NCI-H2227 treated with DMSO at 0.1 percent for 48 hours (cell line): ENCODE results near the gene TMEM38A.
"Not testable (repeated sequence)": the region's sequence is repeated elsewhere in the genome, so short reads cannot be mapped to it uniquely, and the experiment has no call there.

Experiments
- DNase-seq: peaks from one replicate; lab custom pipeline; 2025; lab: John Stamatoyannopoulos, UW

The TMEM38A gene

DNA sequence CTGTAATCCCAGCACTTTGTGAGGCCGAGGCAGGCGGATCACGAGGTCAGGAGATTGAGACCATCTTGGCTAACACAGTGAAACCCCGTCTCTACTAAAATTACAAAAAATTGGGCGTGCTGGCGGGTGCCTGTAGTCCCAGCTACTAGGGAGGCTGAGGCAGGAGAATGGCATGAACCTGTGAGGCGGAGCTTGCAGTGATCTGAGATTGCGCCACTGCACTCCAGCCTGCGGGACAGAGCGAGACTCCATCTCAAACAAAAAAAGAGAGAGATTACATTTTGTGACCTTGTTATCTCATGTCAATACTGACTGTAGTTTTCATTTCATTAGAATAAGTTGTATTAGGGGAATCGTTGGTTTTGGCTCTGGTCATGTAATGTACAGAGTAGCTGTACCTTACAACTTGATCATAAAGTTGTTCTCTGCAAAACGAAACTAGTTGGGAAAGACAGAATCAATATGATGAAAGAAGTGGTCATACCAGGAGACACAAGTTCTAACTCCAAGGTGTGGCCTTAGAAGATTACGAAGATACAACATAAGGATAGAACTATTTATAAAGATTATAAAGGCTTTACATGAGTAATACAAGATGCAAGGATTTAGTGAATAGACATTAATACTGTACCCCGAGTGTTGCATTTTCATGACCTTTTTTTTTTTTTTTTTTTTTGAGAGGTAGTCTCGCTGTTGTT lies 15.3 kb downstream of the TMEM38A start:
- DNase-seq = no peak

DNA sequence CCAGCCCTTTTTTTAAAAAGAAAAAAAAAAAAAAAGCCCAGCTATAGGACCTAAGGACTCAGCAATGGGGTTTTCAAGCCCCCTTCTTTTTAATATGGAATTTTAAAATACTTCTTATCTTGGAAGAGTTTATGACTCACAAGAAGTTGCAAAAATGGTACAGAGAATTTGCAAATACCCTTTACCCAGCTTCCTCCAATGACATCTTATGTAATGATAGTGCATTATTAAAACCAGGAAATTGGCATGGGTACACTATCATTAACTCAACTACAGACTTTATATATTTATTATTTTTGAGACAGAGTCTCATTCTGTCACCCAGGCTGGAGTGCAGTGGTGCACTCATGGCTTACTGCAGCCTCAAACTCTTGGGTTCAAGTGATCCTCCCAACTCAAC lies 16.1 kb downstream of the TMEM38A start:
- DNase-seq = no peak

DNA sequence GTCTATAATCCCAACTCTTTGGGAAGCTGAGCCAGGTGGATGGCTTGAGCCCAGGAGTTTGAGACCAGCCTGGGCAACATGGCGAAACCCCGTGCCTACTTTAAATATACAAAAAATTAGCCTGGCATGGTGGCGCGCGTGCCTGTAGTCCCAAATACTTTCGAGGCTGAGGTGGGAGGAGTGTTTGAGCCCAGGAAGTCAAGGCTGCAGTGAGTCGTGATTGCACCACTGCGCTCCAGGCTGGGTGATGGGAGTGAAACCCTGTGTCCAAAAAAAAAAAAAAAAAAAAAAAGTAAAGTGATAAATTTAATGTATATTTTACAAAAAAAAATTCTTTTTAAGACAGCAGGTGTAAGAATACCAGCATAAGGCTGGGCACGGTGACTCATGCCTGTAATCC lies 17.6 kb downstream of the TMEM38A start:
- DNase-seq = no peak

DNA sequence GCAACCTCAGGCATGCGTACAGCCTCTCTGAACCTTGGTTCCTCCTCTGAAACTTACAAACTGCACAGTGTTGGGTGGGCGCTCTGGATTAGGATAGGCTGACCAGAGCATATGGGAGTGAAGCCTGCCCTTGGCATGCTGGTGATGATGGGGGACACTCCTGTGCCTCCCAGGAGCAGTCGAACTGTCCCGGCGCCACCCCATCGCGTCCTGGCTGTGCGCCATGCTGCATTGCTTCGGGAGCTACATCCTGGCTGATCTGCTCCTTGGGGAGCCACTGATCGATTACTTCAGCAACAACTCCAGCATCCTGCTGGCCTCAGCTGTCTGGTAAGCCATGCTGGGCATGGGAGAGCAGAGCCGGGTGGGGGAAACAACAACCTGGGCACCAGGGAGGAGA lies 18.9 kb downstream of the TMEM38A start:
- no peak for DNase-seq

DNA sequence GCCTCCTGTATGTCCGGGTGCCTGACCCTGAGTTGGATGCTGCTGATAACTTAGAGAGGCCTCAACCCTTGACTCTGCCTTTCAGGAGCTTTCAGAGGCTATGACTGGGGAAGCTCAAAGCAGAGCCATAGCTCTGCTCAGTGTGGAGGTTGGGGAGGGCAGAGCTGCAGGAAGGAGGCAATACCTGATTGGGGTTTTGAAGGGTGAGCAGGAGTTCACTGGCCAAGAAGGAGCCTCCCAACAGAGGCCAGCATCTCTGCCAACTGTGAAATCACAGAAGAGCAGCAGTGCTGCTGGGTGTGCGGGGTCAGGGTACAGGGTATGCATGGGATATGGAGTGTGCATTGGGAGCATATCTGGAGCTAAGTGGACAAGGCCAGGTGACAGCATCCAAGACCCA lies 21.6 kb downstream of the TMEM38A start:
- no peak for DNase-seq

DNA sequence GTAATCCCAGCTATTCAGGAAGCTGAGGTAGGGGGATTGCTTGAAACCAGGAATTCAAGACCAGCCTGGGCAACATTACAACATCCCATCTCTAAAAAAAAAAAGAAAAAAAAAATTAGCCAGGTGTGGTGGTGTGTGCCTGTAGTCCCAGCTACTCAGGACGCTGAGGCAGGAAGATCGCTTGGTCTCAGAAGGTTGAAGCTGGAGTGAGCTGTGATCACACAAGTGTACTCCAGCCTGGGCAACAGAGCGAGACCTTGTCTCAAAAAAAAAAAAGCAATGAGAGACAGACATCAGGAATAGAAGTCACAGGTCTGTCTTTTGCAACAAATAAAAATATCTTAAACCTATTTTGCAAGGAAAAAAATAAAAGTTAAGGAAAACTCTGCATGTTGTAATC lies 23.3 kb downstream of the TMEM38A start:
- no peak for DNase-seq

DNA sequence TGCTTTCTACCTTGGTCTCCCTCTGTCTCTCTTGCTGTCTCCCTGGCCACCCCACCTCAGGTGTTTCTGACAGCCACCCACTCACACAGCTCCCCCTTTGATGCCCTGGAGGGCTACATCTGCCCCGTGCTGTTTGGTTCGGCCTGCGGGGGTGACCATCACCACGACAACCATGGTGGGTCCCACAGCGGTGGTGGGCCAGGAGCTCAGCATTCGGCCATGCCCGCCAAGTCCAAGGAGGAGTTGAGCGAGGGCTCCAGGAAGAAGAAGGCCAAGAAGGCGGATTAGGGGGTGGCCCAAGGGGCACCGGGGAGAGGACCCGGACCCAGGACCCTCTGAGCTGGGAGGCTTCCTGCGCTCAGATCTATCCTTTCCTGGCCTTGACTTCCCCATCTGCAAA lies 27.1 kb downstream of the TMEM38A start:
- no peak for DNase-seq

DNA sequence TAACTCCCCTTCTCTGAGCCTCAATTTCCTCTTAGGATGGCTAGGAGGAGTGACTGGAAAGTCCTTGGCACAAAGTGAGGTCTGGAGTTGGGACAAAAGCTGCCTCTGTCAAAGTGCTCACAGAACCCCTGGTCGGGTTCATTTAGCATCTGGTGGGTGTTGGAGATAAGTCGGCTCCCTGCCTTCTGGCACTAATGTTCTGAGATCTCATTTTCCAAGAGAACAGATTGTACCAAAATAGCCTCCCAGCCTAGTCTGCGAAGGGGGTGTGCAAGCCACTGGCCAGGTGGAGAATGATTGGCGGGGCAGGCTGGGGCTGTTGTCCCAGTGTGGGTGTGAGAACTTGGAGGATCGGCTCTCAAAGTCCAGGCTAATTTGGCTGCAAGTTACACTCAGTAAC lies 38.0 kb downstream of the TMEM38A start:
- DNase-seq = no peak

DNA sequence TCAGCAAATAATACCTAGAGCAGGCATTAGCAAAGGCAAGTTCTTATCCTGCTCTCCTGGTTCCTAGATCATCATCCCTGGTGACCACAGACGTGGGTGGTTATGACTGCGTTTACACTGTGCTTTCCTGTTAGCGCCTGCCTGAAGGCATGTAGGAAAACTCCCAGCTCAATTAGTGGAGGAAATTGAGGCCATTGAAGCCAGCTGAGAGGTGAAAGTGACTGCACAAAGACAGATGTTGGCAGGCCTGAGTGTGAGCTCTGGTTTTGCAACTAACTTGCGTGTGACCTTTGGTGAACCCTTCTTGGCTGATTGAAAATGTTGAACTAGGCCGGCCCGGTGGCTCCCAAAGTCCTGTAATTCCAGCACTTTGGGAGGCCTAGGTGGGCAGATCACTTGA lies 41.2 kb downstream of the TMEM38A start:
- DNase-seq = no peak

DNA sequence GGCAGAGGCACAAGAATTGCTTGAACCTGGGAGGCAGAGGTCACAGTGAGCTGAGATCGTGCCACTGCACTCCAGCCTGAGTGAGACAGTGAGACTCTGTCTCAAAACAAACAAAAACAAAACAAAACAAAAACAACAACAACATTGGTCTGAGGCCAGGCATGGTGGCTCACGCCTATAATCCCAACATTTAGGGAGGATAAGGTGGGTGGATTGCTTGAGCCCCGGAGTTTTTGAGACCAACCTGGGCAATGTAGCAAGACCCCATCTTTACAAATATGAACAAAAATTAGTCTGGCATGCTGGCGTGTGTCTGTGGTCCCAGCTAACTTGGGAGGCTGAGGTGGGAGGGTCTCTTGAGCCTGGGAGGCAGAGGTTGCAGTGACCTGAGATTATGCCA lies 42.7 kb downstream of the TMEM38A start:
- DNase-seq = no peak

DNA sequence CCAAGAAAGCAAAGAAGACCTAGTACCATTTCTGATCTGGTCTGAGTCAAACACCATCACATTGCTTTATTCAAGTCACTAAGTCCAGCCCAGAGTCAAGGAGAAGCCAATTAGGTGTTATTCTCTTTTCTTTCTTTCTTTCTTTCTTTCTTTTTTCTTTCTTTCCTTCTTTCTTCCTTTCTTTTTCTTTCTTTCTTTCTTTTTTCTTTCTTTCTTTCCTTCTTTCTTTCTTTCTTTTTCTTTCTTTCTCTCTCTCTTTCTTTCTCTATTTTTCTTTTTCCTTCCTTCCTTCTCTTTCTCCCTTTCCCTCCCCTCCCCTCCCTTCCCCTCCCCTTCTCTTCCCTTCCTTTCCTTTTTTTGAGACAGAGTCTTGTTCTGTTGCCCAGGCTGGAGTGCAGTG lies 49.9 kb downstream of the TMEM38A start:
- not testable (repeated sequence) for DNase-seq

DNA sequence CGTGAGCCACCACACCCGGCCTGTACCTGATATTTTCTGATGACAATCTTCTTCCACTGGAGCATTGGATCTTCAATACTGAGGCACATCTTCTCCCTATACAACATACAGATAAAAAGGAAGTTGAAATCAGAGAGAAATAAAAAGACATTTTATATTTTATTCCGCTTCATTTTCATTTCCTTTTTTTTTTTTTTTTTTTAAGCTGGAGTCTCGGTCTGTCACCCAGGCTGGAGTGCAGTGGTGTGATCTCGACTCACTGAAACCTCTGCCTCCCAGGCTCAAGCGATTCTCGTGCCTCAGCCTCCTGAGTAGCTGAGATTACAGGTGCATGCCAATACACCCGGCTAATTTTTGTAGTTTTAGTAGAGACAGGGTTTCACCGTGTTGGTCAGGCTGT lies 51.4 kb downstream of the TMEM38A start:
- not testable (repeated sequence) for DNase-seq

DNA sequence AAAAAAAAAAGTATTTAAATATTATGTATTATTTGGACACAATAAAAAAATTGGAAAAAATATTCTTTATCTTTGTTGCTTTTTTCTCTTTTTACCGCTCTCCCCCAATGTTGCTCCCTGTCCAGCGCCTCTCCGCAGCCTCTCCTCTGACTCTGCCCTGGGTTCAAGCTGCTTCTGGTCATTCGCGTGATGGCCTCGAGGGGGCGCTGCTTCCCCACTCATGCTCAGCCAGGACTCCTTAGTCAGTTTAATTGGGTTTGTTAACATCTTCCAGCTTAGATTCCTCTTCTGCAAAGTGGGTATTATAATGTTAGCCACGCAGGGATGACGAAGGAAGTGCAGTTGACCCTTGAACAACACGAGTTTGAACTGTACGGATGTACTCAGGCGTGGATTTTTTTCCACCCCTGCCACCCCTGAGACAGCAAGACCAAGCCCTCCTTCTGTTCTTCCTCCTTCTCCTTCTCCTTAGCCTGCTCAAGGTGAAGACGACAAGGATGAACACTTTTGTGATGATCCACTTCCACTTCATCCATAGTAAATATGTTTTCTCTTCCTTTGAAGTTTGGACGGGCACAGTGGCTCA lies 53.9 kb downstream of the TMEM38A start:
- DNase-seq = peak; percentile 29

DNA sequence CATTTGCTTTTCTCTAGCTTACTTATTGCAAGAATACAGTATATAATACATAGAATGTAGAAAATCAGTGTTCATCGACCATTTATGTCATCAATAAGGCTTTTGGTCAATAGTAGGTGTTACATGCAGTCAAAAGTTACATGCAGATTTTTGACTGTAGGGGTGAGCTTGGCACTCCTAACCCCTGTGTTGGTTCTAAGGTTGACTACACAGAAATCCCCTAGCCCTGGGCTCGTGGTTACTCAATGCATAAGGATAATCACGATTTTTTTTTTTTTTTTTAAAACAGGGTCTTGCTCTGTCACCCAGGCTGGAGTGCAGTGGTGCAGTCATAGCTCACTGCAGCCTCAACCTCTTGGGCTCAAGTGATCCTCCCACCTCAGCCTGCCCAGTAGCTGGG lies 54.7 kb downstream of the TMEM38A start:
- DNase-seq = no peak

DNA sequence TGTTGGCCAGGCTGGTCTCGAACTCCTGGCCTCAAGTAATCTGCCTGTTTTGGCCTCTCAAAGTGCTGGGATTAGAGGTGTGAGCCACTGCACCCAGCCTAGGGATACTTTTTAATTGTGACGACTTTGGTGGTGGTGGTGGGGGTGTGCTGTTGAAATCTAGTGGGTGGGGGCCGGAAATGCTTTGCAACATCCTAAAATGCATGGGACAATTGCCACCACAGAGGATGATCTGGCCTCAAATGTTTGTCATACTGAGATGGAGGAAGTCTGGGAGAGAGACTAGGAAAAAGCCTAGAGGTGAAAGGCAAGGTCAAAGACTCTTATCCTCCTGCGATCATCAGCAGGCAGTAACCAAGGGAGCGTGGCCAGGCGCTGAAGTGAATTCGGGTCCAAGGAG lies 60.1 kb downstream of the TMEM38A start:
- no peak for DNase-seq

DNA sequence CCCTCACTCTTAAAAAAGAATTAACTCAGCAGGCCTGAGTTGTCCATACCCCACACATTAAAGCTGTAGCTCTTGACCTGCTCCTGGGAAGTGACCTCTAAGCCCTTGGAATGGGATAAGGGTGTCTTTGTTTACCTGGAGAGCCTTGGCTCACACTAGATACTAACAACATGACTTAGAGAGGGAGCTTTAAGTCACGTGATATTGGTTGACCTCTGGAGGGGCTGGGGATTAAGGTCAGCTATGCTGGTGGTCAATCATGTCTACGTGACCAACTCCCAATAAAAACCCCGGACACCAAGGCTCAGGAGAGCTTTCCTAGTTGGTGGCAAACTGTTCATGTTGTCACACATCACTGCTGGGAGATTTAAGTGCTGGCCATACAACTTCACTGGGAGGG lies 61.7 kb downstream of the TMEM38A start:
- DNase-seq = no peak

DNA sequence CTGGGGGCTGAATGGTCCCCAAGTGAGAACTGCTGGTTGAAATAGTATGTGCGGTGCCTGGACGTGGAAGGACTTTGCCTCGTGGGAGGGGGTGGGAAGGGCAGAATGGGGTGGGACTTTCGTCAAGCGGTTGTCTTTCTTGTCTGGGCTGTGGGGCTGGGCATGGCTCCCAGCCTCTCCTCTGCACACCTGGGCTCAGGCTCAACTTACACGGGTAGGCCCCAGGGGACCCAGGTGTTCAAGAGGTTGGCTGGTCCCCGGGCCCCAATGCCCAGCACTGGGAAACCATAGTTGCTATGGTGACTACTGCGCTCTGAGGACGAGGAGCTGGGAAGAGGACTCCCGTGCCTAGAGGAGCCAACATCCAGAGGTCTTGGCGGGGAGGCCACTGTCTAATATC lies 66.0 kb downstream of the TMEM38A start:
- DNase-seq = no peak

DNA sequence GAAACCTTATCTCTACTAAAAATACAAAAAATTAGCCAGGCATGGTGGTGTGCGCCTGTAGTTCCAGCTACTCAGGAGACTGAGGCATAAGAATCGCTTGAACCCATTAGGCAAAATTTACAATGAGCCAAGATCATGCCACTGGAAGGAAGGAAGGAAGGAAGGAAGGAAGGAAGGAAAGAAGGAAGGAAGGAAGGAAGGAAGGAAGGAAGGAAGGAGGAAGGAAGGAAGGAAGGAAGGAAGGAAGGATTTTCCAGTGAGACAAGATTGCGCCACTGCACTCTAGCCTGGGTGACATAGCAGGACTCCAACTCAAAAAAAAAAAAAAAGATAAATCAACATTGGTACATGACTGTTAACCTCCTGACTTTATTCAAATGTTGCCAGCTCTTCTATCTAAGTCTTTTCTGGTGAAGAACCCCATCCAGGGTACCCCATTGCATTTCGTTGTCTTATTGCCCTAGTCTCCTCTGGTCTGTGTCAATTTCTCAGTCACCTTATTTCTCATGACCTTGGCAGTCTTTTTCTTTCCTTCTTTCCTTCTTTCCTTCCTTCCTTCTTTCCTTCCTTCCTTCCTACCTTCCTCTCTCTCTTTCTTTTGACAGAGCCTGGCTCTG lies 74.8 kb downstream of the TMEM38A start:
- not testable (repeated sequence) for DNase-seq

DNA sequence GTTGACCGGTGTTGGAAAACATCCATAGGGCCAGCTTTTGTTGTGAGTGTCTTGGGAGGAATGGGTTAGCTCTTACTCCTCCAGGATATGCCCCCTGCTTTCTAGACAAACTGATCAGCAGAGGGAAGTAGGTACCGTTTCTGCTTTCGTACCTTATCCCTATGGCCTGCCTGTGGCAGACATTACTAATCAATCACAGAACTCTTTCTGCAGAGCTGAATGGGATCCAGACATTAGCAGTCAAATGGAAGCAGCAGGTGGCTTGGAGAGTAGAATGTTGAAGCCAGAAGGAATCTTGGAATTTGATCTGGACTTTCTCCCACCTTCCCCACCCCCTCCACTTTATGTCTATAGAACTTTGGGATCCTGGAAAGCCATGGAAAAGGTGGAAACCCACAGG lies 75.8 kb downstream of the TMEM38A start:
- DNase-seq = no peak

DNA sequence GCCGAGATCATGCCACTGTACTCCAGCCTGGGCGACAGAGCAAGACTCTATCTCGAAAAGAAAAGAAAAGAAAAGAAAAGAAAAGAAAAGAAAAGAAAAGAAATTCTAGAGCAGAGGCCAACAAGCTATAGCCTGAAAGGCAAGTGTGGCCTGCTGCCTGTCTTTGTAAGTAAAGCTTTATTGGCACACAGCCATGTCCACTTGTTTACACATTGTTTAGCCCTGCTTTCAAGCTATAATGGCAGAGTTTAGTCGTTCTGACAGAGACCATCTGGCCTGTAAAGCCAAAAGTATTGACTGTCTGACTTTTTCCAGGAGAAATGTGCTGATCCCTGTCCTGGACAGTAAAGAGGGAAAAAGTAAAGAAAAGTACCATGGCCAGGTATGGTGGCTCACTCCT lies 77.0 kb downstream of the TMEM38A start:
- DNase-seq = no peak

DNA sequence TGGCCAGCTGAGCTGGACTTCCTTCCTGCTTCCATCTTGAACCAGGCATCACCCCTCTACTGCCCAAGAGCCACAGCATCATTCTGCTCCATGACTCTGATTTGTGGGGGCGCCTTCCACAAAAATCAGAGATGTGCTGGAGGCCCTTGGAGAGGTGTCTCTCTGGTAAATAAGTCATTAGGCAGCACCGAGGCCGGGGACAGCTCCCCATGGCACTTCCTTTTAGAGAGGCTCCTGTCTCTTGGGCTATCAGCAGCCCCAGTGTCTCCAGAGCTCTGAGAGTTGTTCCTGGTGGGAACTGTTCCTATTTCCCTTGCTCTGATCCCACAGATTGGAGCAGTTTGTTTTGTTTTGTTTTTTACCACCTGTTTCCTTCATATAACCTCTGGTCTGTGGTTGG lies 78.6 kb downstream of the TMEM38A start:
- no peak for DNase-seq
